Stimulated activated CD4-positive, alpha-beta T cell treated with anti-CD3 and anti-CD28 coated beads, TNF-alpha, amount 100 ng/mL, for 4 hours (primary cell): Measurements from ENCODE around the gene CHMP3.
"Not testable (repeated sequence)": the region's sequence is repeated elsewhere in the genome, so short reads cannot be mapped to it uniquely, and the experiment has no call there.

Experiments used
- DNase-seq, 3 experiments: peaks; one replicate each; pipeline ENCODE4 v3.0.0-alpha.2; 2020; ENCODE audit warnings: low read depth in 3 of 3

The CHMP3 gene

DNA sequence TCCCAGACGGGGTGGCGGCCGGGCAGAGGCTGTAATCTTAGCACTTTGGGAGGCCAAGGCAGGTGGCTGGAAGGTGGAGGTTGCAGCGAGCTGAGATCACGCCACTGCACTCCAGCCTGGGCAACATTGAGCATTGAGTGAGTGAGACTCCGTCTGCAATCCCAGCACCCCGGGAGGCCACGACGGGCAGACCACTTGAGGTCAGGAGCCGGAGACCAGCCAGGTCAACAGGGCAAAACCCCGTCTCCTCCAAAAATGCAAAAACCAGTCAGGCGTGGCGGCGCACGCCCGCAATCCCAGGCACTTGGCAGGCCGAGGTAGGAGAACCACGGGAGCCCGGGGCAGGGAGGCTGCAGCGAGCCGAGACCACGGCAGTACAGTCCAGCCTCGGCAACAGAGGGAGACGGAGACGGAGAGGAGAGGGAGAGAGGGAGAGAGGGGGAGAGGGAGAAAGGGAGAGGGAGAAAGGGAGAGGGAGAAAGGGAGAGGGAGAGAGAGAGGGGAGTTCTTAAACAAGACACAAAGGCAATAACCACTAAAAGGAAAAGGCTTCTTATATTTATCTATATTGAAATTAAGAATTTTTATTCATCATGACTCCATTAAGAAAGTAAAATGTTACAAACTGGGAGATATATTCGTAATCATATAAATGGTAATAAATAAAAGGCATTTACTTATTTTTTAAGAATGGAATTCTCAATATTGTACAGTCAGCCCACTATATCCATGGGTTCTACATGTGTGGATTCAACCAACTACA is 13.1 kb downstream of the CHMP3 start:
- not testable (repeated sequence) for DNase-seq

DNA sequence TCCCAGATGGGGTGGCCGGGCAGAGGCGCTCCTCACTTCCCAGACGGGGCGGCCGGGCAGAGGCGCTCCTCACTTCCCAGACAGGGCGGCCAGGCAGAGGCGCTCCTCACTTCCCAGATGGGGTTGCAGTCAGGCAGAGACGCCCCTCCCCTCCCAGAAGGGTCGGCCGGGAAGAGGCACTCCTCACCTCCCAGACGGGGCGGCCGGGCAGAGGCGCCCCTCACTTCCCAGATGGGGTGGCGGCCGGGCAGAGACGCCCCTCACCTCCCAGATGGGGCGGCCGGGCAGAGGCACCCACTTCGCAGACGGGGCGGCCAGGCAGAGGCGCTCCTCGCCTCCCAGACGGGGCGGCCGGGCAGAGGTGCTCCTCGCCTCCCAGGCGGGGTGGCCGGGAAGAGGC is 13.8 kb downstream of the CHMP3 start:
- DNase-seq, result not testable (repeated sequence)

- DNase-seq, result not testable (repeated sequence)
Observed at GRCh38 chr2:86548913-86549396, 14.3 kb downstream of the CHMP3 start.

GRCh38 chr2:86548165-86548912 is 14.9 kb downstream of the CHMP3 start:
- DNase-seq, result not testable (repeated sequence)

GRCh38 chr2:86545296-86545924 is 17.8 kb downstream of the CHMP3 start:
- not testable (repeated sequence) for DNase-seq

DNA sequence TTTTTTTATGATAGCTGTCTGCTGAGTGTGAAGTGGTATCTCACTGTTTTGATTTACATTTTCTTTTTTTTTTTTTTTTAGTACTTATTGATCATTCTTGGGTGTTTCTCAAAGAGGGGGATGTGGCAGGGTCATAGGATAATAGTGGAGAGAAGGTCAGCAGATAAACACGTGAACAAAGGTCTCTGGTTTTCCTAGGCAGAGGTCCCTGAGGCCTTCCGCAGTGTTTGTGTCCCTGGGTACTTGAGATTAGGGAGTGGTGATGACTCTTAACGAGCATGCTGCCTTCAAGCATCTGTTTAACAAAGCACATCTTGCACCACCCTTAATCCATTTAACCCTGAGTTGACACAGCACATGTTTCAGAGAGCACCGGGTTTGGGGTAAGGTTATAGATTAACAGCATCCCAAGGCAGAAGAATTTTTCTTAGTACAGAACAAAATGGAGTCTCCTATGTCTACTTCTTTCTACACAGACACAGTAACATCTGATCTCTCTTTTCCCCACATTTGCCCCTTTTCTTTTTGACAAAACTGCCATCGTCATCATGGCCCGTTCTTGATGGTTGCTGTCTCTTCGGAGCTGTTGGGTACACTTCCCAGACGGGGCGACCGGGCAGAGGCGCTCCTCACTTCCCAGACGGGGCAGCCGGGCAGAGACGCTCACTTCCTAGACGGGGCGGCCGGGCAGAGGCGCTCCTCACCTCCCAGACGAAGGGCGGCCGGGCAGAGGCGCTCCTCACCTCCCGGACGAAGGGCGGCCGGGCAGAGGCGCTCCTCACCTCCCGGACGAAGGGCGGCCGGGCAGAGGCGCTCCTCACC is 18.8 kb downstream of the CHMP3 start:
- not testable (repeated sequence) for DNase-seq

- DNase-seq, result no peak
Observed at GRCh38 chr2:86543793-86544192, 19.4 kb downstream of the CHMP3 start.

DNA sequence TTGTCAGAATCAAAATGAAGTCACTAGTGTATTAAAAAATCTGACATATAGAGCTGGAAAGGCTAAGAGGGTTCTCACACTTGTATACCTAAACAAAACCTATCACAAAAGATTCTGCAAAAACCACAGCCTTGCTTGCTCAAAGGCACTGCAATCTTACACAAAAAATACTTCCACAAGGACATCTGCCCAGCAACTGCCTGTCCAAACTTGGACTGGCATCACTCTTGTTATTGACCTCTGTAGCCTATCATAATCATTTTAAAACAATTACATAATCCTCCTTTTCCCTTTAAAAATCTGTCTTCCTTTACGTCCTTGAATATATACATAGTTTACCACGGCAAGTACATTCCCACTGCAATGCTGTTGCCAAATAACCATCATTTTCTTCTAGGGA is 19.9 kb downstream of the CHMP3 start:
- no peak for DNase-seq

DNA sequence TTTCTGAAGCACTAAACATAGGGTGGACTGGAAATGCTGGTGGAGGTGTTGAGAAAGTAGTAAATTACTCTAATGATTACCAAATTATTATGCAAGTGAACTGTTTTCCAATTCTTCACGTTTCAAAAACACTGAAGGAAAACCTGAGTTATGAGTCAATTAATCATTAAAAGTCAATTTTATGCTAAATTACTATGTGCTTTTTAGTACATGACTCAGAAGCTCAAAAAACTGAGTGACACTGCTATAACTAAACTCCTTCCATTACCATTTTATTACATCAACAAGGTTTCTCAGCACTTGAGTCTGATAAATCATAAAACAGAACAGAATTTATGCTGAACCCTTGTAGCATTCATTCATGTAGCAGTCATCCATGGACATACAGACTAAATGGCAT is 20.4 kb downstream of the CHMP3 start:
- no peak for DNase-seq

GRCh38 chr2:86541334-86541733 is 21.9 kb downstream of the CHMP3 start:
- DNase-seq, result no peak

DNA sequence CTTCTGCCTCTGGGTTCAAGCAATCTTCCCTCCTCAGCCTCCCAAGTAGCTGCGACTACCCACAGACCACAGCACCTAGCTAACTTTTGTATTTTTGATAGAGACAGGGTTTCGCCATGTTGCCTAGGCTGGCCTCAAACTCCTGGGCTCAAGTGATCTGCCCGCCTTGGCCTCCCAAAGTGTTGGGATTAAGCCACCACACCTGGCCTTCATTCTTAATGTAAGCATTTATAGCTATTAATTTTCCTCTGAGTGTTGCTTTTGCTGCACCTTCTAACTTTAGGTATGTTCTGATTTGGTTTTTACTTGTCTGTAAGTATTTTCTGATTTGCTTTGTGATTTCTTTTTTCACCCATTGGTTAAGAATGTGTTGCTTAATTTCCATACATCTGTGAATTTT is 29.7 kb downstream of the CHMP3 start:
- no peak for DNase-seq

- DNase-seq, result no peak
Observed at GRCh38 chr2:86525421-86526340, 37.6 kb downstream of the CHMP3 start.

DNA sequence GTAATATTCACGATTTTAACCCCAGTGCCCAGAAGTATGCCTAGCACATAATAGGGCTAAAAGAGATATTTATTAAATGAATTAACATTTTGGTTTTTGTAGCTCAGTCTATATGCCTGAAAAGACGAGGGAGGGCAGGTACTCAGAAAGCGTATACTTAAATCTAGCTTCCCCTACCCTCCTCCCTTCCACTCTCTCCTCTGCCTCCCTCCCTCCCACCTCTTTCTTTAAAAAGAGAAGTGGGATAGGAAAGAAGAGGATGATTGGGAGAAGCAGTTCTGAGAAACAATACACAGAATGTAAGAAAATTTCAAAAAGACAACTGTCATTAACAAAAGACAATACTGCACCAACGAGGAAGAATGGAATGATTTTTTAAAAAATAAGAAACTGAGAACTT is 39.8 kb downstream of the CHMP3 start:
- DNase-seq, result no peak

DNA sequence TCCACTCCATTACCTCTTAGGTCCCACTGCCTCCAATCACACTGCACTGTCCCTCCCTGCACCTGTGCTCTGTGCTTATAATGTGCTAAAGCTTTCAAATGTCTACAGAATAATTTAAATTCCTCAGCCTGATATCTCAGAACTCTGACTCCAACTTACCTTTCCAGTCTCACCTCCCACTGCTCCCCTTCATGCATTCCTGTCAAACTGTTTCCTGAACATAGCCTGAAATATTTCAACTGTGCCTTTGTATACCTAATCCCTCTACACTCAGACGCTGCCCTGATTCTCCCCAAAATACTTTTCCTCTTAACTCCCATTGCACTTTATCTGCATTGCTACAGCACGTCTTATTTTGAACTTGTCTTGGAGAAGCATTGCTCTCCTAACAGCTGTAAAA is 40.5 kb downstream of the CHMP3 start:
- no peak for DNase-seq

GRCh38 chr2:86521922-86522321 is 41.3 kb downstream of the CHMP3 start:
- DNase-seq, result no peak

GRCh38 chr2:86520153-86520552 is 43.1 kb downstream of the CHMP3 start:
- no peak for DNase-seq

- no peak for DNase-seq
Observed at GRCh38 chr2:86519349-86519748, 43.9 kb downstream of the CHMP3 start.

- peak in 1 of 3 experiments; percentile 5 for DNase-seq
Observed at GRCh38 chr2:86518481-86518880, 44.8 kb downstream of the CHMP3 start.

DNA sequence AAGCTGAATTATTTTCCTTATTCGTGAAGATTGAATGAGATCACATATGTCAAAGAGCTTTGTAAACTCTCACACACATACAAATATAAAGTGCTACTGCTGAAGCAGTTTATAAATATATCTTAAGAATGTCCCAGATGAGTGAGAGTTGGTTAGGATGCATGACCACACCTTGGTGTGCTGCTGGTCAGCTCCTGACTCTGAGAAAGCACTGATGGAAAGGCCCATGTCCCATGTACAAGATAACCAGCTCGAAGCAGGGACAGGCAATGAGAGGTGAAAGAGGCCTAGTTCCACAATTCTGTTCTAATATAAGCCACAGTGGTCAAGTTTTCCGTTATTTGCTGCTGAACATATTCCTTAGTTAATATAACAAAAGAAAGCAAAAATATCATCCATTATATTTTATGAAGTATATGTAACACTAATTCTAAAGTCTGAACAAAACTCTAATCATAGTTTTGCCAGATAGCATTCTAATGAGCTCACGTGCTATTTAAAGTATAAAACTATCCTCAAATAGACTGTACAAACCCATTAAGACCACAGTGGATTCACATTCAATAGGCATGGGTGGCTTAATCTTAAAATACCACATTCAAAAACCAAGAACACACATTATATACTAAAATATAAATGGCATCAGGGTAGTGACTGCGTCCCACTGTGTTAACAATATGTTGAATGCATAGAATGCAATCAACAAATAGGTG is 49.1 kb downstream of the CHMP3 start:
- DNase-seq, result no peak

- DNase-seq, result no peak
Observed at GRCh38 chr2:86512892-86513291, 50.4 kb downstream of the CHMP3 start.
